Neural cell (in vitro differentiated cells): ENCODE data around the gene SLC6A6.

Experiments used
- EP300 ChIP-seq: fragments of 450-650 bp; conservative IDR thresholded peaks from 2 replicates; pipeline ENCODE4 v1.6.1; 2014; ENCODE audit warnings: antibody characterized with exemption, mild to moderate bottlenecking, moderate library complexity; ENCODE audit not compliant: poor library complexity, severe bottlenecking
- EZH2 ChIP-seq: fragments of 200-600, 300-800 bp; shearing (Covaris generic), sonication (generic); IDR thresholded peaks from 2 replicates; pipeline ENCODE4 v1.6.1; 2014; ENCODE audit warnings: antibody characterized with exemption, low read length, borderline replicate concordance, mild to moderate bottlenecking; ENCODE audit not compliant: insufficient read depth, poor library complexity, severe bottlenecking
- POLR2AphosphoS5 ChIP-seq: IDR thresholded peaks from 2 replicates; pipeline ENCODE4 v1.6.1; 2012
- RAD21 ChIP-seq: fragments of 450-650 bp; conservative IDR thresholded peaks from 2 replicates; pipeline ENCODE4 v1.6.1; 2014; ENCODE audit warnings: antibody characterized with exemption, mild to moderate bottlenecking, moderate library complexity
- TAF1 ChIP-seq: IDR thresholded peaks from 2 replicates; pipeline ENCODE4 v1.6.1; 2012; ENCODE audit warnings: low read depth
- TF ChIP-seq, protein P1 (sequence below): fragments of 450-650 bp; IDR thresholded peaks from 2 replicates; pipeline ENCODE4 v1.5.1; 2014; ENCODE audit warnings: antibody characterized with exemption, mild to moderate bottlenecking, moderate library complexity; ENCODE audit not compliant: poor library complexity, severe bottlenecking

DNA sequence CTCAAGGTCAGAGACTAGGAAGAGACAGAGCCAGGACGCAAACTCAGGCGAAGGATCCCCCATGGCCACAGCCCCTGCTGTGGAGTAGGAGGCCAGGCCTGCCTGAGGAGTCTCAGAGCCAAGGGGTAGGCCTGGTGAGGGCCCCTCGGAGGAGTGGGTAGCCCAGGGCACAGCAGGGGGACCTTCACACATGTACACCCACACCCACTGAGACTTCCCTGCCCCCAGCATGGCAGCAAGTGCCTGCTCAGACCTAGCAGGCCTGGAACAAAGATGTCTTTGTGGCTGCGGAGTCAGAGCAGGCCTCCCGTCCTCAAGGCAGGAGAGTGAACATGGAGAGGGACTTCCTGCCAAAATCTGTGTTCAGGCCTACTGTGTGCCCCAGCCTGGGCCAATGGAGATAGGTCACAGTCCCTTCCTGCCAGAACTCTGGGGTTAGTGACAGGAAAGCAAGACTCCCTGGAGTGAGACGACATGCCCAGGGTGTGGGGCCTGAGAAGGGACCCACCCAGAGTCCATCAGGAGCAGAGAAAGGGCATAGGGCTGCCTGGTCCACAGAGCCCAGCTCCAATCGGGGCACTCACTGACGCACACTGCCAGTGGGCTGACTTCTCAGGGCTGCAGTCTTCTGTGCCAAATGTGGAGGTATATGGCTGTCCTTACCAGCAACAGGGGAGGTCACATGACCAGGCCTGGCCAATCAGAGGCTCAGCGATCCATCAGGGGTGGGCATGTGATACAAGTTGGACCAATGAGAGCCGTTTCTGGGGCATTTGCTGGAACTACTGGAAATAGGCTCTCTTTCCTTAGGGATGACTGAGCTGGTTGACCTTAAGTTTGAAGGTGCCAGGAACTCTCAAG, 135.4 kb downstream of the SLC6A6 start:
- TF ChIP-seq, protein P1, sequence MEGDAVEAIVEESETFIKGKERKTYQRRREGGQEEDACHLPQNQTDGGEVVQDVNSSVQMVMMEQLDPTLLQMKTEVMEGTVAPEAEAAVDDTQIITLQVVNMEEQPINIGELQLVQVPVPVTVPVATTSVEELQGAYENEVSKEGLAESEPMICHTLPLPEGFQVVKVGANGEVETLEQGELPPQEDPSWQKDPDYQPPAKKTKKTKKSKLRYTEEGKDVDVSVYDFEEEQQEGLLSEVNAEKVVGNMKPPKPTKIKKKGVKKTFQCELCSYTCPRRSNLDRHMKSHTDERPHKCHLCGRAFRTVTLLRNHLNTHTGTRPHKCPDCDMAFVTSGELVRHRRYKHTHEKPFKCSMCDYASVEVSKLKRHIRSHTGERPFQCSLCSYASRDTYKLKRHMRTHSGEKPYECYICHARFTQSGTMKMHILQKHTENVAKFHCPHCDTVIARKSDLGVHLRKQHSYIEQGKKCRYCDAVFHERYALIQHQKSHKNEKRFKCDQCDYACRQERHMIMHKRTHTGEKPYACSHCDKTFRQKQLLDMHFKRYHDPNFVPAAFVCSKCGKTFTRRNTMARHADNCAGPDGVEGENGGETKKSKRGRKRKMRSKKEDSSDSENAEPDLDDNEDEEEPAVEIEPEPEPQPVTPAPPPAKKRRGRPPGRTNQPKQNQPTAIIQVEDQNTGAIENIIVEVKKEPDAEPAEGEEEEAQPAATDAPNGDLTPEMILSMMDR: no peak
- TF ChIP-seq TAF1 (no peak), POLR2AphosphoS5 (no peak), EP300 (no peak), RAD21 (no peak), EZH2 (no peak)
